GM18858 (cell line): Measurements from ENCODE around the gene TRAFD1.

Experiments
- ATAC-seq: cut with Tn5 transposase; IDR thresholded peaks from one replicate; pipeline ENCODE4 v1.9.1; 2021; ENCODE audit not compliant: unreplicated experiment

TRAFD1 gene

GRCh38 chr12:112115259-112116045 lies 9.9 kb upstream of the TRAFD1 start:
- no peak for ATAC-seq

GRCh38 chr12:112116232-112117060 lies 8.9 kb upstream of the TRAFD1 start:
- ATAC-seq = no peak

- ATAC-seq = no peak
Measured at GRCh38 chr12:112117685-112118084, 7.7 kb upstream of the TRAFD1 start.

- no peak for ATAC-seq
Measured at GRCh38 chr12:112121780-112122565, 3.4 kb upstream of the TRAFD1 start.

- no peak for ATAC-seq
Measured at GRCh38 chr12:112122823-112123690, 2.3 kb upstream of the TRAFD1 start.

GRCh38 chr12:112124918-112125249 lies 476 bp upstream of the TRAFD1 start:
- no peak for ATAC-seq

GRCh38 chr12:112126000-112126438 lies 659 bp downstream of the TRAFD1 start:
- no peak for ATAC-seq

- ATAC-seq = no peak
Measured at GRCh38 chr12:112126911-112127310, 1.6 kb downstream of the TRAFD1 start.

- ATAC-seq = peak; percentile 57
Measured at GRCh38 chr12:112130441-112130998, 5.2 kb downstream of the TRAFD1 start.

GRCh38 chr12:112131686-112132085 lies 6.3 kb downstream of the TRAFD1 start:
- no peak for ATAC-seq

- ATAC-seq = no peak
Measured at GRCh38 chr12:112133418-112133817, 8.1 kb downstream of the TRAFD1 start.

GRCh38 chr12:112134731-112135130 lies 9.4 kb downstream of the TRAFD1 start:
- no peak for ATAC-seq

GRCh38 chr12:112140728-112141127 lies 15.4 kb downstream of the TRAFD1 start:
- no peak for ATAC-seq

- ATAC-seq = no peak
Measured at GRCh38 chr12:112146123-112146522, 20.8 kb downstream of the TRAFD1 start.

- no peak for ATAC-seq
Measured at GRCh38 chr12:112148031-112148513, 22.7 kb downstream of the TRAFD1 start.

- ATAC-seq = no peak
Measured at GRCh38 chr12:112149596-112149995, 24.2 kb downstream of the TRAFD1 start.

GRCh38 chr12:112151766-112152541 lies 26.6 kb downstream of the TRAFD1 start:
- ATAC-seq = no peak

- no peak for ATAC-seq
Measured at GRCh38 chr12:112153181-112153892, 28.0 kb downstream of the TRAFD1 start.

GRCh38 chr12:112153893-112154219 lies 28.5 kb downstream of the TRAFD1 start:
- no peak for ATAC-seq
